Peyer's patch (tissue), 4 donors: Measurements from ENCODE around the gene FAM107B. TPM values are rescaled to one million over a fixed set of nuclear protein-coding genes. Genes with fewer than 3 reads are reported as not detected.

Experiments
- DNase-seq, 3 donors: peaks; one replicate each; pipeline ENCODE4 v3.0.0-alpha.2; 2017 to 2019
- H3K27ac ChIP-seq, 4 donors: fragments of 200-600 bp; sonication (generic); one replicate each; pipeline ENCODE4 v1.5.1; 2016 to 2019
- H3K27me3 ChIP-seq, 2 donors: fragments of 200-600 bp; sonication (generic); one replicate each; pipeline ENCODE4 v1.5.1; 2019
- H3K36me3 ChIP-seq, 3 donors: fragments of 200-600 bp; sonication (generic); one replicate each; pipeline ENCODE4 v1.5.1; 2016 to 2019
- H3K4me1 ChIP-seq, 4 donors: fragments of 200-600 bp; sonication (generic); one replicate each; pipeline ENCODE4 v1.5.1; 2016 to 2019
- H3K4me3 ChIP-seq, 4 donors: fragments of 200-600 bp; sonication (generic); 1 replicate in 3 of 4; 2 replicates in 1 of 4; pipeline ENCODE4 v1.5.1; 2016 to 2019; ENCODE audit warnings: mild to moderate bottlenecking in 1 of 4
- H3K9me3 ChIP-seq, 4 donors: fragments of 200-600 bp; sonication (generic); one replicate each; pipeline ENCODE4 v1.5.1; 2016 to 2019; ENCODE audit warnings: mild to moderate bottlenecking in 1 of 4
- CTCF ChIP-seq, 6 experiments: fragments of 450-650 bp in 4 of 6; fragments of 200-600 bp in 2 of 6; sonication (generic) in 1 of 6; IDR thresholded peaks; one replicate each; pipeline ENCODE4 v1.5.1; 2017 to 2019; ENCODE audit warnings: antibody characterized with exemption in 6 of 6, mild to moderate bottlenecking in 3 of 6, moderate library complexity in 1 of 6
- POLR2A ChIP-seq, 2 donors: fragments of 450-650 bp; IDR thresholded peaks; one replicate each; pipeline ENCODE4 v1.5.1; 2017; ENCODE audit warnings: antibody characterized with exemption in 2 of 2, mild to moderate bottlenecking in 2 of 2, moderate library complexity in 2 of 2
- total RNA-seq, 4 donors: library from RNA; depleted of rRNA; stranded (reverse); fragments of >200 nt; gene quantifications; one replicate each; pipeline ENCODE4 v1.1.0, GENCODE V29; 2016

The FAM107B gene
- total RNA-seq, 4 donors from 2014 or later = 36.6 to 89.1 (median 39.6) TPM

- Histone ChIP-seq H3K36me3 (no peaks in the 10 kb centered on the region), H3K9me3 (no peaks in the 10 kb centered on the region), H3K27ac (no peak overlapping the region), H3K4me1 (peaks cover 0 to 21% (median 2%) of the 10 kb centered on the region in 4 donors), H3K4me3 (no peak overlapping the region), H3K27me3 (no peaks in the 10 kb centered on the region)
- TF ChIP-seq CTCF (IDR thresholded peaks at IDR 0.05) = no peak
- no peak for TF ChIP-seq POLR2A (IDR thresholded peaks at IDR 0.05)
- no peak for DNase-seq
Observed at GRCh38 chr10:14606633-14607032, 168.1 kb downstream of the FAM107B start.

- no peak for DNase-seq
- Histone ChIP-seq H3K27me3 (no peaks in the 10 kb centered on the region), H3K36me3 (no peaks in the 10 kb centered on the region), H3K9me3 (no peaks in the 10 kb centered on the region), H3K4me1 (peaks cover 0 to 18% (median 2%) of the 10 kb centered on the region in 4 donors), H3K4me3 (peak overlapping the region in 2 of 4 donors; percentile 57 to 78), H3K27ac (peak overlapping the region in 2 of 4 donors; percentile 58 to 89)
- no peak for TF ChIP-seq POLR2A (IDR thresholded peaks at IDR 0.05)
- no peak for TF ChIP-seq CTCF (IDR thresholded peaks at IDR 0.05)
Observed at GRCh38 chr10:14605231-14605925, 169.3 kb downstream of the FAM107B start.

GRCh38 chr10:14604181-14605142 is 170.2 kb downstream of the FAM107B start:
- peak overlapping the region; percentile 55 to 78 (median 64) for H3K4me3 ChIP-seq
- no peaks in the 10 kb centered on the region for H3K27me3 ChIP-seq
- peaks cover 0 to 18% (median 2%) of the 10 kb centered on the region in 4 donors for H3K4me1 ChIP-seq
- TF ChIP-seq CTCF (IDR thresholded peaks at IDR 0.05) (no peak), POLR2A (IDR thresholded peaks at IDR 0.05) (peak; percentile 56 to 70)
- H3K9me3 ChIP-seq = no peaks in the 10 kb centered on the region
- peak; percentile 81 to 90 (median 89) for DNase-seq
- H3K36me3 ChIP-seq = no peaks in the 10 kb centered on the region
- H3K27ac ChIP-seq = peak overlapping the region; percentile 58 to 89 (median 78)

GRCh38 chr10:14603534-14604102 is 171.1 kb downstream of the FAM107B start:
- Histone ChIP-seq H3K36me3 (no peaks in the 10 kb centered on the region), H3K4me1 (peaks cover 0 to 18% (median 0%) of the 10 kb centered on the region in 4 donors), H3K27me3 (no peaks in the 10 kb centered on the region), H3K9me3 (no peaks in the 10 kb centered on the region), H3K4me3 (peak overlapping the region; percentile 48 to 78 (median 64)), H3K27ac (peak overlapping the region; percentile 58 to 89 (median 78))
- DNase-seq = peak in 1 of 3 donors; percentile 55
- TF ChIP-seq CTCF (IDR thresholded peaks at IDR 0.05) (no peak), POLR2A (IDR thresholded peaks at IDR 0.05) (no peak)

- Histone ChIP-seq H3K27ac (peak overlapping the region; percentile 58 to 89 (median 78)), H3K4me1 (peaks cover 0 to 18% (median 0%) of the 10 kb centered on the region in 4 donors), H3K4me3 (peak overlapping the region; percentile 48 to 78 (median 64)), H3K27me3 (no peaks in the 10 kb centered on the region), H3K36me3 (no peaks in the 10 kb centered on the region), H3K9me3 (no peaks in the 10 kb centered on the region)
- TF ChIP-seq POLR2A (IDR thresholded peaks at IDR 0.05) = no peak
- no peak for TF ChIP-seq CTCF (IDR thresholded peaks at IDR 0.05)
- DNase-seq = no peak
Observed at GRCh38 chr10:14602807-14603533, 171.7 kb downstream of the FAM107B start.
